OCI-M1 (cell line): ENCODE data around the gene NOS1AP.
"Not testable (repeated sequence)": the region's sequence is repeated elsewhere in the genome, so short reads cannot be mapped to it uniquely, and the experiment has no call there.

Source experiments
- DNase-seq: peaks from one replicate; lab custom pipeline; 2025; lab: John Stamatoyannopoulos, UW

The NOS1AP gene

GRCh38 chr1:162169031-162169790 is 99.7 kb downstream of the NOS1AP start:
- no peak for DNase-seq

GRCh38 chr1:162171111-162171510 is 101.6 kb downstream of the NOS1AP start:
- DNase-seq = no peak

GRCh38 chr1:162172311-162173102 is 103.0 kb downstream of the NOS1AP start:
- DNase-seq = no peak

GRCh38 chr1:162173607-162174006 is 104.1 kb downstream of the NOS1AP start:
- DNase-seq = not testable (repeated sequence)

- DNase-seq = not testable (repeated sequence)
Measured at GRCh38 chr1:162174027-162174426, 104.5 kb downstream of the NOS1AP start.

GRCh38 chr1:162175379-162176081 is 106.0 kb downstream of the NOS1AP start:
- no peak for DNase-seq

- no peak for DNase-seq
Measured at GRCh38 chr1:162177126-162177525, 107.6 kb downstream of the NOS1AP start.

- no peak for DNase-seq
Measured at GRCh38 chr1:162178432-162178831, 108.9 kb downstream of the NOS1AP start.

GRCh38 chr1:162179121-162179520 is 109.6 kb downstream of the NOS1AP start:
- DNase-seq = no peak

- DNase-seq = no peak
Measured at GRCh38 chr1:162180813-162181212, 111.3 kb downstream of the NOS1AP start.

GRCh38 chr1:162182090-162182489 is 112.6 kb downstream of the NOS1AP start:
- no peak for DNase-seq

GRCh38 chr1:162185314-162186025 is 116.0 kb downstream of the NOS1AP start:
- DNase-seq = peak; percentile 93

GRCh38 chr1:162186026-162186374 is 116.5 kb downstream of the NOS1AP start:
- DNase-seq = no peak

- no peak for DNase-seq
Measured at GRCh38 chr1:162186406-162186805, 116.9 kb downstream of the NOS1AP start.

- no peak for DNase-seq
Measured at GRCh38 chr1:162187687-162188276, 118.3 kb downstream of the NOS1AP start.

GRCh38 chr1:162189345-162189744 is 119.9 kb downstream of the NOS1AP start:
- DNase-seq = no peak

- peak; percentile 74 for DNase-seq
Measured at GRCh38 chr1:162191396-162192305, 122.2 kb downstream of the NOS1AP start.

GRCh38 chr1:162192306-162192678 is 122.8 kb downstream of the NOS1AP start:
- no peak for DNase-seq

GRCh38 chr1:162192763-162193162 is 123.3 kb downstream of the NOS1AP start:
- no peak for DNase-seq

GRCh38 chr1:162193221-162193620 is 123.7 kb downstream of the NOS1AP start:
- DNase-seq = no peak

- no peak for DNase-seq
Measured at GRCh38 chr1:162193815-162194214, 124.3 kb downstream of the NOS1AP start.
